MM.1S (cell line): Measurements from ENCODE around the gene ALKBH5.

Experiments
- CTCF ChIP-seq: fragments of 300-600 bp; sonication (generic); IDR thresholded peaks from 2 replicates; pipeline ENCODE4 v1.5.1; 2016; ENCODE audit warnings: antibody characterized with exemption, low read length, mixed read lengths
- EZH2phosphoT487 ChIP-seq: fragments of 300-600 bp; sonication (generic); IDR thresholded peaks from 2 replicates; pipeline ENCODE4 v1.6.1; 2018; ENCODE audit warnings: antibody characterized with exemption, low read length

- TF ChIP-seq EZH2phosphoT487 (no peak), CTCF (no peak)
Observed at GRCh38 chr17:18250708-18251107, 67.1 kb downstream of the ALKBH5 start.
